Small intestine (tissue), 7 donors: ENCODE results near the gene FBRSL1. TPM values are rescaled to one million over a fixed set of nuclear protein-coding genes. Genes with fewer than 3 reads are reported as not detected.

Source experiments
- DNase-seq, 2 donors: peaks; one replicate each; pipeline versions ENCODE4 v3.0.0 to v3.0.0-alpha.2; 2013
- FAIRE-seq: peaks from 2 replicates; lab custom pipeline; 2012; peaks lifted over from hg19 to GRCh38; lab: Jason Lieb, UNC
- H3K27ac ChIP-seq, 3 donors: one replicate each; pipeline ENCODE4 v1.5.1; 2013; ENCODE audit warnings: low read length in 2 of 3, mild to moderate bottlenecking in 2 of 3, control low read depth in 1 of 3, inconsistent platforms in 1 of 3, low read depth in 1 of 3, moderate library complexity in 1 of 3
- H3K27me3 ChIP-seq, 3 donors: one replicate each; pipeline ENCODE4 v1.6.1; 2013; ENCODE audit warnings: low read length in 3 of 3, inconsistent platforms in 1 of 3; ENCODE audit not compliant: control insufficient read depth in 3 of 3, insufficient read depth in 3 of 3
- H3K36me3 ChIP-seq, 3 donors: one replicate each; pipeline ENCODE4 v1.6.1; 2013; ENCODE audit warnings: low read length in 3 of 3, inconsistent platforms in 1 of 3, low read depth in 1 of 3, mild to moderate bottlenecking in 1 of 3, moderate library complexity in 1 of 3; ENCODE audit not compliant: control insufficient read depth in 3 of 3, insufficient read depth in 2 of 3
- H3K4me1 ChIP-seq, 3 donors: one replicate each; pipeline ENCODE4 v1.6.1; 2013; ENCODE audit warnings: low read length in 2 of 3, inconsistent platforms in 1 of 3, low read depth in 1 of 3, mild to moderate bottlenecking in 1 of 3, moderate library complexity in 1 of 3; ENCODE audit not compliant: control insufficient read depth in 3 of 3, insufficient read depth in 2 of 3
- H3K4me3 ChIP-seq, 3 donors: one replicate each; pipeline ENCODE4 v1.5.1; 2013; ENCODE audit warnings: low read length in 3 of 3, control low read depth in 1 of 3, inconsistent platforms in 1 of 3, low read depth in 1 of 3, mild to moderate bottlenecking in 1 of 3, moderate library complexity in 1 of 3
- H3K9me3 ChIP-seq, 2 donors: one replicate each; pipeline ENCODE4 v1.6.1; 2013; ENCODE audit warnings: low read depth in 1 of 2, low read length in 1 of 2; ENCODE audit not compliant: control insufficient read depth in 2 of 2, insufficient read depth in 1 of 2
- WGBS, 3 donors: extraction: QIAGEN DNeasy Blood & Tissue Kit; methylation state at CpG; one replicate each; pipeline ENCODE4 v1.1.7; 2013; 5-methylcytosine and 5-hydroxymethylcytosine counted together
- polyA plus RNA-seq, 4 donors: library from polyadenylated mRNA; stranded (reverse) in 3 of 4; unstranded in 1 of 4; fragments of 200-250 nt in 3 of 4; fragments of 120-200 nt in 1 of 4; gene quantifications; one replicate each; pipeline versions ENCODE4 v1.2.1 to v1.2.3, GENCODE V29; 2013
- donor health status: healthy with polysubstance abuse.
- donor health status: control.
- donor health status: control.
- donor health status: Bipolar disorder and iron deficiency.
- donor health status: healthy.

The FBRSL1 gene
- polyA plus RNA-seq, 4 donors: 24.3 to 59.5 (median 32.5) TPM

DNA sequence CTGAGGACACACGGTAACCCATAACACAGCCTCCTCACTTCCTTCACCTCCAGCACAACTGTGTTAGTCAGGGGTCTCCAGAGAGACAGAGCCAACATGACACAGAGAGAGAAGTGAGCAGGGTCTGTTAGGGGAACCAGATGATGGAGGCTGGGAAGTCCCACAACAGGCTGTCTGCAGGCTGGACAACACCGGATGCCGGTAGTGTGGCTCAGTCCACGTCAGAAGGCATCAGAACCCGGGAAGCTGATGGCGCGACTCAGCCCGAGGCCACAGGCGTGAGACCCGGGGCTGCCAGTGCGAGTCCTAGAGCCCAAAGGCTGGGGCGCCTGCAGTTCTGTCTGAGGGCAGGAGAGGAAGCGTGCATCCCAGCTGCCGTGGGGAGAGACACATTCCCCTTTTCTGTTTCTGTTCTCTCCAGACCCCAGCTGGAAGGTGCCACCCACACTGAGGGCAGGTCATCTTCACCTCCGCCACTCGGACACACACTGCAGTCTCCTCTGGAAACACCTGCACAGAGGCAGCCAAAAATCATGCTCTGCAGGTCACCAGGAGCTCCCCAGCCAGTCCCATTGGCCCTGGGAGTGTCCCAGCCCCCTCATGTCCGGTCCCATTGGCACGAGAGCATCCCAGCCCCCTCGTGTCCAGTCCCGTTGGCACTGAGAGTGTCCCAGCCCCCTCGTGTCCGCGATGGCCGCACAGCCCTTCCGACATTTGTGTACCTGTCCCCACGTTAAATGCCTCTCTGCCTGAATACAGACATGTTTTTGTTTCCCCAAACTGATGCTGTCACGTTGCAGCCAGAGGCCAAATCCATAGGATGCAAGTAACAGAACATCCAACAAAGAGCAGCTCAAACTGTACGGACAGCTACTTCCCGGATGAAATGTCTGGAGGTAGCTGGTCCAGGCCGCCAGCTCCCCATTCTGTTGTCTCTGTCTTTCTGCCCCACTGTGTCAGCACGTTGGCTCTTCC lies 7.9 kb upstream of the FBRSL1 start:
- 82 to 86% (median 86%) methylated on average over 28 to 31 of the region's 31 CpGs for WGBS, 3 donors
- Histone ChIP-seq H3K27ac (no peak overlapping the region), H3K36me3 (no peaks in the 10 kb centered on the region), H3K27me3 (peaks cover 0 to 18% (median 2%) of the 10 kb centered on the region in 3 donors), H3K4me3 (no peak overlapping the region), H3K9me3 (peaks cover 0 to 6% of the 10 kb centered on the region in 2 donors), H3K4me1 (no peaks in the 10 kb centered on the region)
- no peak for DNase-seq
- FAIRE-seq: no peak

DNA sequence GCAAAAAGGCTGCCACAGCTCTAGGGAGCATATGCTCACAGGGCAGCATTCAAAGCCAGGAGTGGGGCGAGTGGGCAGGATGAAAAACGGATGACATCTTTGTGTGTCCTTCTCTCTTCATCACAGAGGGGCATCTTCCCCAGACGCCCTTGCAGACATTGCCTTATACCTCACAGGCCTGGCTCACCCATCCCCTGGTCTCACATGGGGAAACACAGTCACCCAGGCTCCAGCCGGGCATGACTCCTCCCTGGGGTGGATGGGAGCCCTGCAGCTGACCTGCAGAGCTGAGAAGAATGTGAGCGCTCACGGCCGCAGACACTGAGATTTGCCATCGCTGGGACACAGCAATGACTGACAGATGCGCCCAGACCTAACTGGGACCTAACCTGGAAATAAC lies 7.2 kb upstream of the FBRSL1 start:
- H3K36me3 ChIP-seq: no peaks in the 10 kb centered on the region
- DNase-seq: no peak
- peaks cover 0 to 6% of the 10 kb centered on the region in 2 donors for H3K9me3 ChIP-seq
- H3K4me1 ChIP-seq: no peaks in the 10 kb centered on the region
- H3K4me3 ChIP-seq: no peak overlapping the region
- FAIRE-seq: no peak
- 88 to 90% (median 90%) methylated on average over 9 of the region's 9 CpGs for WGBS, 3 donors
- peaks cover 0 to 18% (median 2%) of the 10 kb centered on the region in 3 donors for H3K27me3 ChIP-seq
- H3K27ac ChIP-seq: no peak overlapping the region

DNA sequence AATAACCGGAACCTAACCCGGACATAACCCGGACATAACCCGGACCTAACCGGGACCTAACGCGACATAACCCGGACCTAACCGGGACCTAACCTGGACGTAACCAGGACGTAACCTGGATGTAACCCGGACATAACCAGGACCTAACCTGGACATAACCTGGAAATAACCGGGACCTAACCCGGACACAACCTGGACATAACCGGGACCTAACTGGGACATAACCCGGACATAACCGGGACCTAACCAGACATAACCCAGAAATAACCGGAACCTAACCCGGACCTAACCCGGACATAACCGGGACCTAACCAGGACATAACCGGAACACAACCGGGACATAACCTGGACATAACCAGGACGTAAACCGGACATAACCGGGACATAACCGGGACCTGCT lies 6.7 kb upstream of the FBRSL1 start:
- Histone ChIP-seq H3K4me3 (no peak overlapping the region), H3K4me1 (no peaks in the 10 kb centered on the region), H3K27me3 (peaks cover 0 to 18% (median 2%) of the 10 kb centered on the region in 3 donors), H3K9me3 (peaks cover 0 to 6% of the 10 kb centered on the region in 2 donors), H3K36me3 (no peaks in the 10 kb centered on the region), H3K27ac (no peak overlapping the region)
- no peak for DNase-seq
- FAIRE-seq: no peak
- 96 to 97% (median 97%) methylated on average over 27 of the region's 27 CpGs for WGBS, 3 donors

- Histone ChIP-seq H3K9me3 (peaks cover 0 to 6% of the 10 kb centered on the region in 2 donors), H3K36me3 (no peaks in the 10 kb centered on the region), H3K27me3 (peaks cover 0 to 20% (median 2%) of the 10 kb centered on the region in 3 donors), H3K27ac (no peak overlapping the region), H3K4me3 (no peak overlapping the region), H3K4me1 (peaks cover 0 to 3% (median 0%) of the 10 kb centered on the region in 3 donors)
- FAIRE-seq (no peak), DNase-seq (no peak)
- 89 to 91% (median 90%) methylated on average over 16 to 17 of the region's 17 CpGs for WGBS, 3 donors
Measured at GRCh38 chr12:132483612-132484011, 6.3 kb upstream of the FBRSL1 start.

DNA sequence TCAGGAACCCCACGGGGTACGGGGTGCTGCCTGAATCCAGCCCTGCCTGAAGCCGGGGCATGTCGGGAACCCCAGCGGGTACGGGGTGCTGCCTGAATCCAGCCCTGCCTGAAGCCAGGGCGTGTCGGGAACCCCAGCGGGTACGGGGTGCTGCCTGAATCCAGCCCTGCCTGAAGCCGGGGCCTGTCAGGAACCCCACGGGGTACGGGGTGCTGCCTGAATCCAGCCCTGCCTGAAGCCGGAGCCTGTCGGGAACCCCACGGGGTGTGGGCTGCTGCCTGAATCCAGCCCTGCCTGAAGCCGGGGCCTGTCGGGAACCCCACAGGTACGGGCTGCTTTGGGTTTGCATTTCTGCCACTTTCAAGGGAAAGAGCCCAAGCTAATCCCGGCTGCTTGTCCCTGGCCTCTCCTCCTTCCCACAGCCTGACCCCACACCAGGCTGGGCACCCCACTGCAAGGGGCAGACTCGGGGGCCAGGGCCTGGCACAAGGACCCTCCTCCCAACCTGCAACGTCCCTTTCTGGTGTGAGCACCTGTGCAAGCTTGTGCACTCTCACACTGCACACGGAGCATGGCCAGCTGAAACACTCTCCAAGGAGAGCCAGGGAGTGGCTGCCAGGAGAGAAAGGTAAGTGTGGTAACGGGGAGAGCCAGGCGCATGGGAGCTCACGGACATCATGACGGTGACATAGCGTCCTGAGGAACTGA lies 5.6 kb upstream of the FBRSL1 start:
- Histone ChIP-seq H3K27me3 (peaks cover 0 to 24% (median 2%) of the 10 kb centered on the region in 3 donors), H3K27ac (no peak overlapping the region), H3K4me1 (peaks cover 0 to 10% (median 0%) of the 10 kb centered on the region in 3 donors), H3K36me3 (no peaks in the 10 kb centered on the region), H3K9me3 (peaks cover 0 to 6% of the 10 kb centered on the region in 2 donors), H3K4me3 (no peak overlapping the region)
- WGBS, 3 donors: 92 to 94% (median 92%) methylated on average over 25 to 28 of the region's 28 CpGs
- DNase-seq (no peak), FAIRE-seq (no peak)

- Histone ChIP-seq H3K27me3 (peaks cover 0 to 21% (median 0%) of the 10 kb centered on the region in 3 donors), H3K36me3 (no peaks in the 10 kb centered on the region), H3K9me3 (peaks cover 0 to 6% of the 10 kb centered on the region in 2 donors), H3K27ac (no peak overlapping the region), H3K4me1 (peaks cover 0 to 10% (median 0%) of the 10 kb centered on the region in 3 donors), H3K4me3 (no peak overlapping the region)
- DNase-seq (no peak), FAIRE-seq (no peak)
- WGBS, 3 donors: 75 to 84% (median 81%) methylated on average over 16 of the region's 16 CpGs
Measured at GRCh38 chr12:132484891-132485441, 5.0 kb upstream of the FBRSL1 start.

DNA sequence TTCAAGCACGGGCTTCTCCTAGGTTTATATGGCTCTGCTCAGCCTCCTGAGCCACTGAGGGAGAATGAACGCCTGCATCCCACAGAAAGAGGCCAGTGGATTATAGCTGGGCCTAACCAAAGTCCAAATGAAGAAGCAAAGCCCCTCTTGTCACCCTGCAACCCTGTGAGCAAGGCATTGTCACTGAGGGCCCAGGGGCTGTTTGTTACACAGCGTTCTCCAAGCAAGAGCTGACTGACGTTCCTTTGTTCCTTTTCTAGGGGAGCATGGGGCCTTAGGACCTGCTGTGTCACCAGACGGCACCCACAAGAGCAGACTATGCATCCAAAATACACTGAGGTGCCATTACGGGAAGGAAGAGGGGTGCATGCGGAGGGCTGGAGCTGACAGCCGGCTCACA lies 4.3 kb upstream of the FBRSL1 start:
- Histone ChIP-seq H3K27ac (no peak overlapping the region), H3K36me3 (no peaks in the 10 kb centered on the region), H3K9me3 (peaks cover 0 to 6% of the 10 kb centered on the region in 2 donors), H3K4me3 (no peak overlapping the region), H3K4me1 (peaks cover 0 to 10% (median 0%) of the 10 kb centered on the region in 3 donors), H3K27me3 (peaks cover 0 to 19% (median 0%) of the 10 kb centered on the region in 3 donors)
- DNase-seq (no peak), FAIRE-seq (no peak)
- WGBS, 3 donors: 90 to 94% (median 93%) methylated on average over 8 of the region's 8 CpGs

- Histone ChIP-seq H3K27me3 (peaks cover 0 to 17% (median 0%) of the 10 kb centered on the region in 3 donors), H3K4me1 (peaks cover 0 to 10% (median 0%) of the 10 kb centered on the region in 3 donors), H3K36me3 (no peaks in the 10 kb centered on the region), H3K27ac (no peak overlapping the region), H3K9me3 (peaks cover 0 to 6% of the 10 kb centered on the region in 2 donors), H3K4me3 (no peak overlapping the region)
- DNase-seq (no peak), FAIRE-seq (no peak)
- WGBS, 3 donors: 76 to 82% (median 80%) methylated on average over 8 of the region's 8 CpGs
Measured at GRCh38 chr12:132486168-132486567, 3.8 kb upstream of the FBRSL1 start.
